Measurements from ENCODE around the gene EXOG.

Gene EXOG

GRCh38 chr3:38477057-38477820 is 18.9 kb upstream of the EXOG start:
- TF ChIP-seq FOXP2 (optimal IDR thresholded peaks at IDR 0.05; ENCODE audit: borderline replicate concordance, extremely low read depth, extremely low read length, insufficient read depth): no peak
- no peak for TF ChIP-seq SIN3A (IDR thresholded peaks at IDR 0.05; ENCODE audit: borderline replicate concordance, insufficient read depth, low read length)

DNA sequence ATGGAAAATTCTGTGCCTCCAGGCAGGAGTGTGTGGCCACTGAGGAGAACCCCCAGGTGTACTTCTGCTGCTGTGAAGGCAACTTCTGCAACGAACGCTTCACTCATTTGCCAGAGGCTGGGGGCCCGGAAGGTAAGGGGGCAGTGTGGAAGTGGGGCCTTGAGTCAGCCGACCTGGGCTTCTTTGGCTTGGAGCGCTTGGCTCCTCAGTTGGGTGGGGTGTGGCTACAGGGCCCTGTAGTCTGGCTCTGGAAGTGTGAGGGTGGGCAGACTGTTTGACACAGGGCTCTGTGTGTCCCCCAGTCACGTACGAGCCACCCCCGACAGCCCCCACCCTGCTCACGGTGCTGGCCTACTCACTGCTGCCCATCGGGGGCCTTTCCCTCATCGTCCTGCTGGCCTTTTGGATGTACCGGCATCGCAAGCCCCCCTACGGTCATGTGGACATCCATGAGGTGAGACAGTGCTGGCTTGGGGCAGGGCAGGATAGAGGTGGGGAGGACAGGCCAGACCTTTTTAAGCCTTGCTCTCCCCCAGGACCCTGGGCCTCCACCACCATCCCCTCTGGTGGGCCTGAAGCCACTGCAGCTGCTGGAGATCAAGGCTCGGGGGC is 18.2 kb upstream of the EXOG start:
- TF ChIP-seq POLR2AphosphoS5 (IDR thresholded peaks at IDR 0.05; ENCODE audit: low read depth, low read length) (no peak), TAF1 (IDR thresholded peaks at IDR 0.05; ENCODE audit: borderline replicate concordance, insufficient read depth, low read length) (no peak), FOXP2 (optimal IDR thresholded peaks at IDR 0.05; ENCODE audit: borderline replicate concordance, extremely low read depth, extremely low read length, insufficient read depth) (no peak), SIN3A (IDR thresholded peaks at IDR 0.05; ENCODE audit: borderline replicate concordance, insufficient read depth, low read length) (no peak)
- TF ChIP-seq, protein P1, sequence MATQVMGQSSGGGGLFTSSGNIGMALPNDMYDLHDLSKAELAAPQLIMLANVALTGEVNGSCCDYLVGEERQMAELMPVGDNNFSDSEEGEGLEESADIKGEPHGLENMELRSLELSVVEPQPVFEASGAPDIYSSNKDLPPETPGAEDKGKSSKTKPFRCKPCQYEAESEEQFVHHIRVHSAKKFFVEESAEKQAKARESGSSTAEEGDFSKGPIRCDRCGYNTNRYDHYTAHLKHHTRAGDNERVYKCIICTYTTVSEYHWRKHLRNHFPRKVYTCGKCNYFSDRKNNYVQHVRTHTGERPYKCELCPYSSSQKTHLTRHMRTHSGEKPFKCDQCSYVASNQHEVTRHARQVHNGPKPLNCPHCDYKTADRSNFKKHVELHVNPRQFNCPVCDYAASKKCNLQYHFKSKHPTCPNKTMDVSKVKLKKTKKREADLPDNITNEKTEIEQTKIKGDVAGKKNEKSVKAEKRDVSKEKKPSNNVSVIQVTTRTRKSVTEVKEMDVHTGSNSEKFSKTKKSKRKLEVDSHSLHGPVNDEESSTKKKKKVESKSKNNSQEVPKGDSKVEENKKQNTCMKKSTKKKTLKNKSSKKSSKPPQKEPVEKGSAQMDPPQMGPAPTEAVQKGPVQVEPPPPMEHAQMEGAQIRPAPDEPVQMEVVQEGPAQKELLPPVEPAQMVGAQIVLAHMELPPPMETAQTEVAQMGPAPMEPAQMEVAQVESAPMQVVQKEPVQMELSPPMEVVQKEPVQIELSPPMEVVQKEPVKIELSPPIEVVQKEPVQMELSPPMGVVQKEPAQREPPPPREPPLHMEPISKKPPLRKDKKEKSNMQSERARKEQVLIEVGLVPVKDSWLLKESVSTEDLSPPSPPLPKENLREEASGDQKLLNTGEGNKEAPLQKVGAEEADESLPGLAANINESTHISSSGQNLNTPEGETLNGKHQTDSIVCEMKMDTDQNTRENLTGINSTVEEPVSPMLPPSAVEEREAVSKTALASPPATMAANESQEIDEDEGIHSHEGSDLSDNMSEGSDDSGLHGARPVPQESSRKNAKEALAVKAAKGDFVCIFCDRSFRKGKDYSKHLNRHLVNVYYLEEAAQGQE (IDR thresholded peaks at IDR 0.05; ENCODE audit: insufficient read depth in 1 of 2, low read depth in 2 of 2, low read length in 2 of 2): no peak

- TF ChIP-seq, protein P1 (IDR thresholded peaks at IDR 0.05; ENCODE audit: insufficient read depth in 1 of 2, low read depth in 2 of 2, low read length in 2 of 2): no peak
- TF ChIP-seq TAF1 (IDR thresholded peaks at IDR 0.05; ENCODE audit: borderline replicate concordance, insufficient read depth, low read length): no peak
- TF ChIP-seq SIN3A (IDR thresholded peaks at IDR 0.05; ENCODE audit: borderline replicate concordance, insufficient read depth, low read length): no peak
- no peak for TF ChIP-seq POLR2AphosphoS5 (IDR thresholded peaks at IDR 0.05; ENCODE audit: low read depth, low read length)
- no peak for TF ChIP-seq FOXP2 (optimal IDR thresholded peaks at IDR 0.05; ENCODE audit: borderline replicate concordance, extremely low read depth, extremely low read length, insufficient read depth)
These were observed 17.2 kb upstream of the EXOG start for GRCh38 chr3:38478901-38479300.

- TF ChIP-seq TAF1 (IDR thresholded peaks at IDR 0.05; ENCODE audit: borderline replicate concordance, insufficient read depth, low read length) (no peak), FOXP2 (optimal IDR thresholded peaks at IDR 0.05; ENCODE audit: borderline replicate concordance, extremely low read depth, extremely low read length, insufficient read depth) (no peak), POLR2AphosphoS5 (IDR thresholded peaks at IDR 0.05; ENCODE audit: low read depth, low read length) (no peak), SIN3A (IDR thresholded peaks at IDR 0.05; ENCODE audit: borderline replicate concordance, insufficient read depth, low read length) (no peak)
- TF ChIP-seq, protein P1 (IDR thresholded peaks at IDR 0.05; ENCODE audit: insufficient read depth in 1 of 2, low read depth in 2 of 2, low read length in 2 of 2): no peak
These were observed 16.6 kb upstream of the EXOG start for GRCh38 chr3:38479431-38480092.

GRCh38 chr3:38480093-38480445 is 16.1 kb upstream of the EXOG start:
- TF ChIP-seq SIN3A (IDR thresholded peaks at IDR 0.05; ENCODE audit: borderline replicate concordance, insufficient read depth, low read length) (no peak), FOXP2 (optimal IDR thresholded peaks at IDR 0.05; ENCODE audit: borderline replicate concordance, extremely low read depth, extremely low read length, insufficient read depth) (no peak), POLR2AphosphoS5 (IDR thresholded peaks at IDR 0.05; ENCODE audit: low read depth, low read length) (no peak), TAF1 (IDR thresholded peaks at IDR 0.05; ENCODE audit: borderline replicate concordance, insufficient read depth, low read length) (no peak)
- TF ChIP-seq, protein P1 (IDR thresholded peaks at IDR 0.05; ENCODE audit: insufficient read depth in 1 of 2, low read depth in 2 of 2, low read length in 2 of 2): no peak

Data from PFSK-1 (cell line).